ENCODE results near the gene LMO7. TPM values are rescaled to one million over a fixed set of nuclear protein-coding genes. Genes with fewer than 3 reads are reported as not detected.

Gene LMO7
- total RNA-seq, 1 experiment from 2014 or later, result 11.8 TPM

- H3K27ac ChIP-seq (ENCODE audit: low read length), result no peak overlapping the region
- ChIA-PET CTCF (no interaction called here), POLR2A (interaction anchor here (0.6 kb wide), 1 partner anchor 202 kb away, joined by 3 read pairs; no protein-coding TSS in a partner anchor)
- DNase-seq (ENCODE audit: low read depth, low spot score) (no peak), ATAC-seq (no peak)
- no TSS peak for BruUV-seq (replicated peaks)
- H3K36me3 ChIP-seq (ENCODE audit: control insufficient read depth, insufficient read depth, low read length), result no peaks in the 10 kb centered on the region
- peaks cover 2% of the 10 kb centered on the region; the same call in 1 of the 2 replicates for H3K4me1 ChIP-seq (ENCODE audit: control insufficient read depth, insufficient read depth, low read length)
- no peak overlapping the region for H3K4me3 ChIP-seq (ENCODE audit: low read depth in 2 of 2, low read length in 2 of 2)
- intact Hi-C loops (cut with micrococcal nuclease; ENCODE audit: unreplicated experiment), result no loop called here
- no peak for TF ChIP-seq TCF7L2 (IDR thresholded peaks at IDR 0.05; ENCODE audit: low read depth, low read length)
- TF ChIP-seq, protein P1, sequence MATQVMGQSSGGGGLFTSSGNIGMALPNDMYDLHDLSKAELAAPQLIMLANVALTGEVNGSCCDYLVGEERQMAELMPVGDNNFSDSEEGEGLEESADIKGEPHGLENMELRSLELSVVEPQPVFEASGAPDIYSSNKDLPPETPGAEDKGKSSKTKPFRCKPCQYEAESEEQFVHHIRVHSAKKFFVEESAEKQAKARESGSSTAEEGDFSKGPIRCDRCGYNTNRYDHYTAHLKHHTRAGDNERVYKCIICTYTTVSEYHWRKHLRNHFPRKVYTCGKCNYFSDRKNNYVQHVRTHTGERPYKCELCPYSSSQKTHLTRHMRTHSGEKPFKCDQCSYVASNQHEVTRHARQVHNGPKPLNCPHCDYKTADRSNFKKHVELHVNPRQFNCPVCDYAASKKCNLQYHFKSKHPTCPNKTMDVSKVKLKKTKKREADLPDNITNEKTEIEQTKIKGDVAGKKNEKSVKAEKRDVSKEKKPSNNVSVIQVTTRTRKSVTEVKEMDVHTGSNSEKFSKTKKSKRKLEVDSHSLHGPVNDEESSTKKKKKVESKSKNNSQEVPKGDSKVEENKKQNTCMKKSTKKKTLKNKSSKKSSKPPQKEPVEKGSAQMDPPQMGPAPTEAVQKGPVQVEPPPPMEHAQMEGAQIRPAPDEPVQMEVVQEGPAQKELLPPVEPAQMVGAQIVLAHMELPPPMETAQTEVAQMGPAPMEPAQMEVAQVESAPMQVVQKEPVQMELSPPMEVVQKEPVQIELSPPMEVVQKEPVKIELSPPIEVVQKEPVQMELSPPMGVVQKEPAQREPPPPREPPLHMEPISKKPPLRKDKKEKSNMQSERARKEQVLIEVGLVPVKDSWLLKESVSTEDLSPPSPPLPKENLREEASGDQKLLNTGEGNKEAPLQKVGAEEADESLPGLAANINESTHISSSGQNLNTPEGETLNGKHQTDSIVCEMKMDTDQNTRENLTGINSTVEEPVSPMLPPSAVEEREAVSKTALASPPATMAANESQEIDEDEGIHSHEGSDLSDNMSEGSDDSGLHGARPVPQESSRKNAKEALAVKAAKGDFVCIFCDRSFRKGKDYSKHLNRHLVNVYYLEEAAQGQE (IDR thresholded peaks at IDR 0.05; ENCODE audit: insufficient read depth in 1 of 2, low read depth in 2 of 2, low read length in 1 of 2), result no peak
- TF ChIP-seq, protein P2, sequence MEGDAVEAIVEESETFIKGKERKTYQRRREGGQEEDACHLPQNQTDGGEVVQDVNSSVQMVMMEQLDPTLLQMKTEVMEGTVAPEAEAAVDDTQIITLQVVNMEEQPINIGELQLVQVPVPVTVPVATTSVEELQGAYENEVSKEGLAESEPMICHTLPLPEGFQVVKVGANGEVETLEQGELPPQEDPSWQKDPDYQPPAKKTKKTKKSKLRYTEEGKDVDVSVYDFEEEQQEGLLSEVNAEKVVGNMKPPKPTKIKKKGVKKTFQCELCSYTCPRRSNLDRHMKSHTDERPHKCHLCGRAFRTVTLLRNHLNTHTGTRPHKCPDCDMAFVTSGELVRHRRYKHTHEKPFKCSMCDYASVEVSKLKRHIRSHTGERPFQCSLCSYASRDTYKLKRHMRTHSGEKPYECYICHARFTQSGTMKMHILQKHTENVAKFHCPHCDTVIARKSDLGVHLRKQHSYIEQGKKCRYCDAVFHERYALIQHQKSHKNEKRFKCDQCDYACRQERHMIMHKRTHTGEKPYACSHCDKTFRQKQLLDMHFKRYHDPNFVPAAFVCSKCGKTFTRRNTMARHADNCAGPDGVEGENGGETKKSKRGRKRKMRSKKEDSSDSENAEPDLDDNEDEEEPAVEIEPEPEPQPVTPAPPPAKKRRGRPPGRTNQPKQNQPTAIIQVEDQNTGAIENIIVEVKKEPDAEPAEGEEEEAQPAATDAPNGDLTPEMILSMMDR (IDR thresholded peaks at IDR 0.05), result no peak
- TF ChIP-seq SIN3A (IDR thresholded peaks at IDR 0.05; ENCODE audit: borderline replicate concordance, insufficient read depth, low read depth, low read length), result no peak
- TF ChIP-seq POLR2AphosphoS5 (IDR thresholded peaks at IDR 0.05; ENCODE audit: low read depth, low read length), result no peak
- no peaks in the 10 kb centered on the region for H3K9me3 ChIP-seq (ENCODE audit: control insufficient read depth, insufficient read depth, low read depth, low read length)
- H3K27me3 ChIP-seq (ENCODE audit: control insufficient read depth, insufficient read depth, low read length), result no peaks in the 10 kb centered on the region
- in situ Hi-C loops (cut with HindIII; ENCODE audit: low pct_unique_long_range_greater_than_20kb, low sequenced_read_pairs), result no loop called here
Measured at GRCh38 chr13:75764926-75765310, 128.8 kb downstream of the LMO7 start.

DNA sequence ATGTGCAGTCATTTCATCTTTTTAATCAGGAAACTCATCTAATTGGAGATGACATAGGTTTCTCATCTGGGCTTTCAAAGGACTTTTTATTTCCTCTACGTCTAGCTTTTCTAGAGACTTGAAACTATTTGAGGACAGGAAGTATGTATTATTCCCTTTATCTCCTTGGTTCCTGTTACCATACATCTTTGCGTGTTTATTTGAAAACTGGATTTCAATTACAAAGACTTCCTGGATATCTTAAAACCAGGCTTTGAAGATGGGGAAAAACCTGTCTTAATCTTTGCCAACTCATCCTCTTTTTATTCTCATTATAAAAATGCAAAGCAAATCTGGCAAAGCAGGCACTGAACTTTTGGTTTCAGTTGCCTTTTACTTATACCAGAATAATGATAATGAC, 130.5 kb downstream of the LMO7 start:
- CTCF ChIA-PET, result no interaction called here
- Histone ChIP-seq H3K36me3 (ENCODE audit: control insufficient read depth, insufficient read depth, low read length) (no peaks in the 10 kb centered on the region; the same call in 1 of the 2 replicates), H3K4me3 (ENCODE audit: low read depth in 2 of 2, low read length in 2 of 2) (no peak overlapping the region), H3K27ac (ENCODE audit: low read length) (no peak overlapping the region), H3K4me1 (ENCODE audit: control insufficient read depth, insufficient read depth, low read length) (no peaks in the 10 kb centered on the region; the same call in 1 of the 2 replicates), H3K27me3 (ENCODE audit: control insufficient read depth, insufficient read depth, low read length) (no peaks in the 10 kb centered on the region), H3K9me3 (ENCODE audit: control insufficient read depth, insufficient read depth, low read depth, low read length) (no peaks in the 10 kb centered on the region)
- in situ Hi-C loops (cut with HindIII; ENCODE audit: low pct_unique_long_range_greater_than_20kb, low sequenced_read_pairs) (no loop called here), intact Hi-C loops (cut with micrococcal nuclease; ENCODE audit: unreplicated experiment) (no loop called here)
- POLR2A ChIA-PET, result no interaction called here
- BruUV-seq (replicated peaks), result no TSS peak
- TF ChIP-seq TCF7L2 (IDR thresholded peaks at IDR 0.05; ENCODE audit: low read depth, low read length) (no peak), SIN3A (IDR thresholded peaks at IDR 0.05; ENCODE audit: borderline replicate concordance, insufficient read depth, low read depth, low read length) (no peak), POLR2AphosphoS5 (IDR thresholded peaks at IDR 0.05; ENCODE audit: low read depth, low read length) (no peak)
- TF ChIP-seq, protein P1 (IDR thresholded peaks at IDR 0.05; ENCODE audit: insufficient read depth in 1 of 2, low read depth in 2 of 2, low read length in 1 of 2), result no peak
- TF ChIP-seq, protein P2 (IDR thresholded peaks at IDR 0.05), result no peak
- DNase-seq (ENCODE audit: low read depth, low spot score), result no peak
- ATAC-seq, result no peak

Data from Panc1 (cell line).